ENCODE data around the gene AFDN.
A peak's percentile ranks its signal among the peaks of the same experiment; 100 is the strongest.

AFDN gene

DNA sequence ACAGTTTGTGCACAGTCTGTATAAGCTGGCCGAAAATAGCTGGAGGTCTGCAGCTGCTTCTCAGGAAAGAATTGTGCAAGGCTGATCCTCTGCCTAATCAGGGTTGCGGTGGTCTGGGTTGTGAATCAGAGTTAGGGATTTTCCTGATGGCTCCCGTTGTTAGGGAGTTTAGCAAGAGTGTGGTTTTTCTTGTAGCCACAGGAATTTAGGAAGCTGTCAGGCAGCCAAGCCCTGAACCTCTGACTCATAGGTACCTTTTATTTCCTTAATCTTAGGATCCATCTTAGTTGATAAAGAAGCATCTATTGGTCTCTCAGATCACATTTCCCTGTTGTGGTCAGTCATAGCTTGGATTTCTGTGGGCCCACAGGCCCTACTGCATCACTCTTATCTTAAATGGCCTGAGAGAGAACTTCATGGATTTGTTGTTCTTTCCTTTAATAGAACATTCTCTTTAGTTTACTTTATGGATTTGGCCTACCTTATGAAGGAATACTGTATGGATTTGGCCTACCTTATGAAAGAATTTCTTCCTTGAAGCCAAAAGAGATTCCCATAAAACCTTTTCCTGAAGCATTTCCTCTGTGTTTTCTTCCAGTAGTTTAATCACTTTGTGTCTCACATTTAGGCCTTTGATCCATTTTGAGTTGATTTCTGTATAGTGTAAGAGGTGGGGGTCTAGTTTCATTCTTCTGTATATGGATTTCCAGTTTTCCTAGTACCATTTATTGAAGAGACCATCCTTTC is 181.1 kb downstream of the AFDN start:
- DNase-seq, result no peak

- no peak for DNase-seq
Observed at GRCh38 chr6:168009331-168009730, 182.6 kb downstream of the AFDN start.

DNA sequence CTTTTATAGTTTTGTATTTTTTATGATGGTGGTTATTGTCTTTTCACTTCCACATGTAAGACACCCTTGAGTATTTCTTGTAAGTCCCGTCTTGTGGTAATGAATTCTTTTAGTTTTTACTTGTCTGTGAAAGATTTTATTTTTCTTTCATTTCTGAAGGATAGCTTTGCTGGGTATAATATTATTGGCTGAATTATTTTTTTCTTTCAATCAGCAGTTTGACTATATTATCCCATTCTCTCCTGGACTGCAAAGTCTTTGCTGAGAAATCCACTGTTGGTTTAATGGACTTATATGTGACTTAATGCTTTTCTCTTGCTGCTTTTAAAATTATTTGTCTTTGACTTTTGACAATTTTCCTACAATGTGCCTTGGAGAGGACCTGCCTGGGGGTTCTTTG is 184.6 kb downstream of the AFDN start:
- no peak for DNase-seq

DNA sequence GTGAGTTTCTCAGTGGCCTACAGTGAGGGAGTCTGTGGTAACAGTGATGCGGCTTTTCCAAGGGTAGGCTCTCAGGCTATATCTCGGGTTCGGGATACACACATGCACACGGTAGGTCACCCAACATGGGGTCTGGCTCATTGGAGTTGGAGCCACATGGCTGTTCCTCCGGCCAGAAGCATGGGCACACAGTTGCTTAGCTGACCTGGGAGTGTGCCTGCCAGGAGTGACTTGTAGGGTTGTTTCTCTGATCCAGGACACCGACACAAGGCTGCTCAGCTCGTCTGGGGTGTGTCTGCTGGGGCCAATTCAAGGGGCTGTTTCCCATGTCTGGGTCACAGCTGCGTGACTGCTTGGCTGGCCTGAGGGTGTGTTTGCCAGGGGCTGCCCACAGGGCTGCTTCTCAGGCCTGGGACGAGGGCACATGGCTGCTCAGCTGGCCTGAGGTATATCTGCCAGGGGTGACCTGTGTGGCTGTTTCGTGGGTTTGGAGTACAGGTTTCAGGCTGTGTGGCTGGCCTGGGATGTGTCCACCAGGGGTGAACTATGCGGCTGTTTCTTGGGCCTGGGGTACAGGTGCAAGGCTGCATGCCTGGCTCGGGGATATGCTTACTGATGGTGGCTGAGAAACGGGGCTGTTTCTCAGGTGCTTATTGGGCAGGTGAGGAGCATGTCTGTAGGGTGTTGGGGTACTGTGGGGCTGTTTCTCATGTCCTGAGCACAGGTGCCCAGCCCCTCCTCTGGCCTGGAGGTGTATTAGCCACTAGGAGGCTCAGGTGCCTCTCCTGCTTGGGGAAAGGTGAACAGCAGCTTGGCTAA is 185.9 kb downstream of the AFDN start:
- no peak for DNase-seq

- no peak for DNase-seq
Observed at GRCh38 chr6:168013250-168013915, 186.7 kb downstream of the AFDN start.

- peak; percentile 50 for DNase-seq
Observed at GRCh38 chr6:168014428-168014827, 187.7 kb downstream of the AFDN start.

DNA sequence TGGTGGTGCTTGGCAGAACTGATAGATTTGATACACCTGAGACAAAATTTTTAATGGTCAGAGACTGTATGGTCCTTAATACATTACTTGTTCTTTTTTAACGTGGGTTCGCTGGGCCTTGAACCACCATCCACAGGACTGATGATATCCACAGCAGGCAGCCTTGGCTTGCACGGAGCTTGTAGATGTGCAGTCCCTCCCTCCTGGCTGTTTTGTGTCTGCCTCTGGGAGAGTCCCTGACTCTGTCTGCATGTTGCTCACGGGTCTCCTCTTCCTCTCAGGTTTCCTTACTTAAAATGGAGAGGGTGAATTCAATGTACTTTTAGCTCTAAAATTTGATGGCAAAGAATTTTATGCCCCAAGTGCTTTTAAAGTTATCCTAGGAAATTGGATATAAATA is 188.3 kb downstream of the AFDN start:
- no peak for DNase-seq

DNA sequence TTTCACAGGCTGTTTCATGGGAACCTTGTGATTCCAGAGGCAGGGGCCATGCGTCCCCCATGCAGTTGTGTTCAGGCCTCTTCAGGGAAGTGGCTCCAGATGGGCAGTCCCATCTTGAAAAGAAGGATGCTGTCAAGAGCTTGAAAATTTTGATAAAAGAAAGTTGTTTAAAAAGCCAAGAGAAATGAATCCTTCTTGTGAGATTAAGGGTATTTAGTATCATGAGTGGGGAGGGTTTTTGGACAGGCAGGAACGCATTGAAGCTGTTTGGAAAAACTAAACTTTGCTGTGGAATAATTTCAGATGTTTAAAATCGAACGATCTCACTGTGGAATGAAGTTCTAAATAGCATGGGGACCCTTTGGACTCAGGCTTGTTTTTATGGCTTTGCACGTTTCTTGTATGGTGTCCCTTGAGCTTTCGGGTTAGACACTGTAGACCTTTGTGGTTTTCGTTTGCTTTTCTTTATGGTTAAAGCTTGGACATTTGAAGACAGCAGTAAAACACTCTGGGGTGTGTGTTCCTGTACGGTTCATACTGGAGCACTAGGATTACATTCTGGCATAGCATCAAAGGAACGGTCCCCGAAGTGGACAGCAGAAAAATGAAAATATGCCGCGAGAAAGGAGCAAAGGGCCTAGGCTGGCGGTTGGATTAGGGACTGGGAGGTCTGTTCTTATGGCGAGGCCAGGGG is 188.9 kb downstream of the AFDN start:
- no peak for DNase-seq

DNA sequence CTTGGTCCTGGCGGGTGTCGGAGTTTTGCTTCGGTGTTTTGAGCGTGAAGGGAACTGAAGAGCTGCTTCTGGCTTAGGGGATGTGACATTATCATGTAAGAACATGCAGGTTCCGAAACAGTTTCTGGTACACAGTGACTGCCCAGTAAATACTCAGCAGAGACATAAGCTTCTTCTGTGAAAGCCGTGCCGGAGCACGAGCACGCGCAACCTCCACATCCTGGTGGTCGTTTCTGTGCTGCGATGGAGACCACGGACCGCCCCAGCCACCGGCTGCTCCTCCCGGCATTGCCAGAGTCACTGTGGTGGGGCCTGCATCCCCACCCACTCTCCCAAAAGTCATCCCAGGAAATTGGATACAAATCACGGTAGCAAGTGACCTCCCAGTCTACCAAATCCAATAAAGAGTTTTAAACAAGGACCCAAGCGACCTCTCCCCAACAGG is 189.5 kb downstream of the AFDN start:
- DNase-seq, result no peak

DNA sequence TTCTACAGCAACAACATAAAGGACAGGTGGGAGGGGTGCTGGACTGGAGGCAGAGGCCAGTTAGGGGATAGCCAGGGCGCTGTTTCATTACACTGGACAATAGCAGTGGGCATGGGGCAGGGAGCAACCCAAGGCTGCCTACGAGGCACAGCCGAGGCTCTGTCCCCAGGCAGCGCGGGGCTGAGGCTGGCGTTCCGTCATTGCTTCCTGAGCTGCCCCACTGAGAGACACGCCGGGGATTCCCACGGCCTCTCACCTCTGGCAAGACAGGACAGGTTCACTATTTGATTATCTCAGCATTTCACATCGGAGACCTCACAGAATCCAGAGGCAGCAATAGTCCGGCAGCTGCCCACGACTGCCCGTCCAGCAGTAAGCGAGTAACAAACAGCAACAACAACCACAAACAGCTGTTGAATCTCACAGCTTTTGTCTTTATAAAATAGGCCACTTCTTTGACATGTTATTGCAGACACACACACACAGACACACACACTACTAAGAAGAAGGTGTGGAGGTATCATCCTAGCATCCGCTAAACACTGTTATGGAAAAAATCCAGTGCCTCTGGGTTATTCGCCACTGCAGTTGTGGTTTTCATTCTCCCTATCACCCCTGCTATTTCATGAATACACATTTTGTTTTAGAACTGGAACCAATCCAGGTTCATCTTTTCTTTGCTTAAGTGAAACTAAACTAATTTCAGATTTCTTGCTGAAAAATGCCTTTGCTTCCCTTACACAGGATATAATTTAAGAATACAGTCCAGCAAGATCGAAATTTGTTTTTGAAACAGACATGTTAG is 190.2 kb downstream of the AFDN start:
- DNase-seq, result no peak

- DNase-seq, result no peak
Observed at GRCh38 chr6:168017629-168018028, 190.9 kb downstream of the AFDN start.

DNA sequence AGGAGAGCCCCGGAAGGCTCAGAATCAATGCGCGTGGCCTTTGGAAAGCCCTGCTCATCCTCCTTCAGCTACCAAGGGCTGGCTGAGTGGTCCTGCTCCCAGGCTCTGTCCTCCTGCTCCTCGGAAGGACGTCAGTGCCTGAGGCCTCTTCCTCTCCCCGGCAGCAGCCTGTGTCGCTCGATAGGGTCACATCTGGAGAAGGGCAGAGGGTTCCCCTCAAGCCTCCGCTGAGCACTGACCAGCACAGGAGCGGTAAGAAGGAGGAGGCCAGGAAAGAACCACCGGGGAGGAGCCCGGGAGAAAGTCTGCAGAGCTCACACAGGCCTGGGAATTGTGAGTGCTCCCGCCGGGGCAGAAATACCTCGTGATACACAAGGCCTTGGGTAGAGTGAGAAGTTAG is 192.0 kb downstream of the AFDN start:
- no peak for DNase-seq

GRCh38 chr6:168020242-168020641 is 193.5 kb downstream of the AFDN start:
- no peak for DNase-seq

GRCh38 chr6:168021581-168021980 is 194.9 kb downstream of the AFDN start:
- DNase-seq, result no peak

All from NCI-H1092 treated with DMSO at 0.1 percent for 48 hours (cell line).